Measurements from ENCODE around the gene OTOGL. TPM values are rescaled to one million over a fixed set of nuclear protein-coding genes. Genes with fewer than 3 reads are reported as not detected.

The OTOGL gene
- total and polyA plus RNA-seq, 4 donors, result 0.09 to 0.71 (median 0.21) TPM

- Histone ChIP-seq H3K9me3 (ENCODE audit: control insufficient read depth in 4 of 4, insufficient read depth in 3 of 4, low read length in 3 of 4) (no peaks in the 10 kb centered on the region), H3K27ac (ENCODE audit: low read depth in 1 of 2, low read length in 1 of 2) (no peak overlapping the region), H3K36me3 (ENCODE audit: control insufficient read depth in 4 of 4, insufficient read depth in 4 of 4, low read length in 4 of 4) (no peaks in the 10 kb centered on the region), H3K27me3 (ENCODE audit: control insufficient read depth in 3 of 3, insufficient read depth in 3 of 3, low read length in 2 of 3) (no peaks in the 10 kb centered on the region), H3K9ac (ENCODE audit: insufficient read depth in 1 of 2, low read length in 2 of 2) (no peak overlapping the region), H3K4me1 (ENCODE audit: control insufficient read depth in 5 of 5, insufficient read depth in 5 of 5, low read length in 5 of 5) (peaks cover 0 to 20% (median 0%) of the 10 kb centered on the region in 5 donors), H3K4me3 (no peak overlapping the region)
- no peak for DNase-seq
- no peak for TF ChIP-seq CTCF (IDR thresholded peaks at IDR 0.05; ENCODE audit: control extremely low read depth, extremely low read depth)
- no peak for ATAC-seq (ENCODE audit: insufficient read depth, low FRiP score)
- WGBS, 2 donors, result 88 to 89% methylated on average over 2 of the region's 2 CpGs
These were observed 96.4 kb downstream of the OTOGL start for GRCh38 chr12:80195737-80196136.

GRCh38 chr12:80196419-80196818, 97.1 kb downstream of the OTOGL start:
- WGBS, 2 donors, result 83 to 95% methylated on average over 2 of the region's 2 CpGs
- Histone ChIP-seq H3K27ac (ENCODE audit: low read depth in 1 of 2, low read length in 1 of 2) (no peak overlapping the region), H3K9ac (ENCODE audit: insufficient read depth in 1 of 2, low read length in 2 of 2) (no peak overlapping the region), H3K27me3 (ENCODE audit: control insufficient read depth in 3 of 3, insufficient read depth in 3 of 3, low read length in 2 of 3) (no peaks in the 10 kb centered on the region), H3K4me1 (ENCODE audit: control insufficient read depth in 5 of 5, insufficient read depth in 5 of 5, low read length in 5 of 5) (peaks cover 0 to 20% (median 0%) of the 10 kb centered on the region in 5 donors), H3K36me3 (ENCODE audit: control insufficient read depth in 4 of 4, insufficient read depth in 4 of 4, low read length in 4 of 4) (no peaks in the 10 kb centered on the region), H3K9me3 (ENCODE audit: control insufficient read depth in 4 of 4, insufficient read depth in 3 of 4, low read length in 3 of 4) (no peaks in the 10 kb centered on the region), H3K4me3 (no peak overlapping the region)
- TF ChIP-seq CTCF (IDR thresholded peaks at IDR 0.05; ENCODE audit: control extremely low read depth, extremely low read depth), result no peak
- DNase-seq (no peak), ATAC-seq (ENCODE audit: insufficient read depth, low FRiP score) (no peak)

DNA sequence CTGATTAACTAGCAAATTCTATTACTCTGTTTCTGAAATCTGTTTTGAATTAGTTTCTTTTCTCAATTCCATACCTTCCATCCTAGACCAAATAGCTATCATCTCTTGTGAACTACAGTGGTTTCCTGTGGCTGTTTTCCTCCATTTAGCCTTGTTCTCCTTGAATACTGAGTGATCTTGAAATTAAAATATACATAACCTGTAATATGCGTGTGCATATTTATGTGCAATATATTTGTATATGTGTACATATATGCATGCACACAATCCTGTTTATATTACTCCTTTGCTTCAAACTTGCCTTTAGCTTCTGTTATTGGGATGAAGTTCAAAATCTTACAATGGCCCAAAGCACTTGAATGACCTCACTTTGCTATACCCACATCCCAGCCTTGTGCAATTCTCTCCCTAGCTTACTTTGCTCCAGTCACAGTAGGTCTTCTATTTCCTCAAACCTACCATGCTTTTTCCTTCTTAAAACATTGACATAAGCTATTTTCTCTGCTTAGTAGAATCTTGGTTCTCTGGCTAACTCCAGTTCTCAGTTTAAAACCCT, 99.5 kb downstream of the OTOGL start:
- H3K4me3 ChIP-seq, result no peak overlapping the region
- ATAC-seq (ENCODE audit: insufficient read depth, low FRiP score) (no peak), DNase-seq (no peak)
- H3K9me3 ChIP-seq (ENCODE audit: control insufficient read depth in 4 of 4, insufficient read depth in 3 of 4, low read length in 3 of 4), result no peaks in the 10 kb centered on the region
- WGBS, 2 donors, result 97 to 98% methylated on average over 1 of the region's 1 CpG
- peaks cover 0 to 17% (median 0%) of the 10 kb centered on the region in 5 donors for H3K4me1 ChIP-seq (ENCODE audit: control insufficient read depth in 5 of 5, insufficient read depth in 5 of 5, low read length in 5 of 5)
- H3K27me3 ChIP-seq (ENCODE audit: control insufficient read depth in 3 of 3, insufficient read depth in 3 of 3, low read length in 2 of 3), result no peaks in the 10 kb centered on the region
- H3K9ac ChIP-seq (ENCODE audit: insufficient read depth in 1 of 2, low read length in 2 of 2), result no peak overlapping the region
- no peak overlapping the region for H3K27ac ChIP-seq (ENCODE audit: low read depth in 1 of 2, low read length in 1 of 2)
- TF ChIP-seq CTCF (IDR thresholded peaks at IDR 0.05; ENCODE audit: control extremely low read depth, extremely low read depth), result no peak
- H3K36me3 ChIP-seq (ENCODE audit: control insufficient read depth in 4 of 4, insufficient read depth in 4 of 4, low read length in 4 of 4), result no peaks in the 10 kb centered on the region

DNA sequence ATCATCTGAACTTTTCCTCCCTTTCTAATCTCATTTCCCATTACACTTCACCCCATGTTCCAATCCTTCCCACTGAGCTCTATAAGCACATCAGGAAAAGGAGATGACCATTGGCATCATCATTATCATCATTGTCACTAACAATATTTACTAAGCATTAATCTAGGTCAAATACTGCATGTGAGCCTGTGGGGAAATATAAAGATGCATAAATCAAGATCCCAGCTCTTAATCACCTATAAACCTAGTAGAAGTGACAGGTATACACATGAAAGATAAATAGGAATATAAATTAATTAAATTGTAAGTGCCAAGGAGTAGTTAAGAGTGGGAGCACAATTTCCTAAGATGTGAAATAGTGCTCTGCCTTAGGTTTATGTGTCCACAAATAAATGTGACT, 100.6 kb downstream of the OTOGL start:
- no peak for ATAC-seq (ENCODE audit: insufficient read depth, low FRiP score)
- Histone ChIP-seq H3K4me3 (no peak overlapping the region), H3K27me3 (ENCODE audit: control insufficient read depth in 3 of 3, insufficient read depth in 3 of 3, low read length in 2 of 3) (no peaks in the 10 kb centered on the region), H3K9me3 (ENCODE audit: control insufficient read depth in 4 of 4, insufficient read depth in 3 of 4, low read length in 3 of 4) (no peaks in the 10 kb centered on the region), H3K27ac (ENCODE audit: low read depth in 1 of 2, low read length in 1 of 2) (no peak overlapping the region), H3K4me1 (ENCODE audit: control insufficient read depth in 5 of 5, insufficient read depth in 5 of 5, low read length in 5 of 5) (peaks cover 0 to 10% (median 0%) of the 10 kb centered on the region in 5 donors), H3K9ac (ENCODE audit: insufficient read depth in 1 of 2, low read length in 2 of 2) (no peak overlapping the region), H3K36me3 (ENCODE audit: control insufficient read depth in 4 of 4, insufficient read depth in 4 of 4, low read length in 4 of 4) (no peaks in the 10 kb centered on the region)
- no peak for DNase-seq
- TF ChIP-seq CTCF (IDR thresholded peaks at IDR 0.05; ENCODE audit: control extremely low read depth, extremely low read depth), result no peak
